ENCODE measurements around the gene MAP4K5.
"Not testable (repeated sequence)": the region's sequence is repeated elsewhere in the genome, so short reads cannot be mapped to it uniquely, and the experiment has no call there.

MAP4K5 gene

GRCh38 chr14:50532502-50533240 is at the start of gene MAP4K5:
Gene MAP4K5, minus strand, starts transcription at chr14:50532569. Its CDS starts 520 bp downstream, at chr14:50532049.
- DNase-seq = peak; percentile 52

GRCh38 chr14:50578433-50578832 is 46.1 kb upstream of the MAP4K5 start:
- DNase-seq = no peak

- no peak for DNase-seq
Measured at GRCh38 chr14:50577982-50578381, 45.6 kb upstream of the MAP4K5 start.

- DNase-seq = no peak
Measured at GRCh38 chr14:50575769-50576168, 43.4 kb upstream of the MAP4K5 start.

- no peak for DNase-seq
Measured at GRCh38 chr14:50573862-50574261, 41.5 kb upstream of the MAP4K5 start.

- no peak for DNase-seq
Measured at GRCh38 chr14:50569714-50570274, 37.4 kb upstream of the MAP4K5 start.

- DNase-seq = no peak
Measured at GRCh38 chr14:50562841-50563240, 30.5 kb upstream of the MAP4K5 start.

GRCh38 chr14:50560931-50561285 is 28.5 kb upstream of the MAP4K5 start:
- no peak for DNase-seq

GRCh38 chr14:50559990-50560930 is 27.9 kb upstream of the MAP4K5 start, which contains the start of gene ATL1:
Gene ATL1, plus strand, starts transcription at chr14:50560145. Its CDS starts 121 bp downstream, at chr14:50560266.
- DNase-seq = no peak

GRCh38 chr14:50552796-50553195 is 20.4 kb upstream of the MAP4K5 start:
- DNase-seq = not testable (repeated sequence)

GRCh38 chr14:50551877-50552276 is 19.5 kb upstream of the MAP4K5 start:
- no peak for DNase-seq

GRCh38 chr14:50550294-50550693 is 17.9 kb upstream of the MAP4K5 start:
- DNase-seq = no peak

GRCh38 chr14:50545618-50546017 is 13.2 kb upstream of the MAP4K5 start:
- DNase-seq = no peak

GRCh38 chr14:50544911-50545310 is 12.5 kb upstream of the MAP4K5 start:
- DNase-seq = no peak

GRCh38 chr14:50542941-50543418 is 10.6 kb upstream of the MAP4K5 start:
- DNase-seq = peak; percentile 88

GRCh38 chr14:50541159-50541567 is 8.8 kb upstream of the MAP4K5 start:
- DNase-seq = no peak

GRCh38 chr14:50539051-50539450 is 6.7 kb upstream of the MAP4K5 start:
- DNase-seq = no peak

- not testable (repeated sequence) for DNase-seq
Measured at GRCh38 chr14:50538034-50538433, 5.7 kb upstream of the MAP4K5 start.

- DNase-seq = no peak
Measured at GRCh38 chr14:50534997-50535396, 2.6 kb upstream of the MAP4K5 start.

GRCh38 chr14:50534416-50534815 is 2.0 kb upstream of the MAP4K5 start:
- no peak for DNase-seq

GRCh38 chr14:50533806-50534205 is 1.4 kb upstream of the MAP4K5 start:
- DNase-seq = no peak

- no peak for DNase-seq
Measured at GRCh38 chr14:50533241-50533705, 904 bp upstream of the MAP4K5 start.

Measured in NCI-H1436 treated with DMSO at 0.1 percent for 48 hours (cell line).